ENCODE results near the gene KANK4.

KANK4 gene

DNA sequence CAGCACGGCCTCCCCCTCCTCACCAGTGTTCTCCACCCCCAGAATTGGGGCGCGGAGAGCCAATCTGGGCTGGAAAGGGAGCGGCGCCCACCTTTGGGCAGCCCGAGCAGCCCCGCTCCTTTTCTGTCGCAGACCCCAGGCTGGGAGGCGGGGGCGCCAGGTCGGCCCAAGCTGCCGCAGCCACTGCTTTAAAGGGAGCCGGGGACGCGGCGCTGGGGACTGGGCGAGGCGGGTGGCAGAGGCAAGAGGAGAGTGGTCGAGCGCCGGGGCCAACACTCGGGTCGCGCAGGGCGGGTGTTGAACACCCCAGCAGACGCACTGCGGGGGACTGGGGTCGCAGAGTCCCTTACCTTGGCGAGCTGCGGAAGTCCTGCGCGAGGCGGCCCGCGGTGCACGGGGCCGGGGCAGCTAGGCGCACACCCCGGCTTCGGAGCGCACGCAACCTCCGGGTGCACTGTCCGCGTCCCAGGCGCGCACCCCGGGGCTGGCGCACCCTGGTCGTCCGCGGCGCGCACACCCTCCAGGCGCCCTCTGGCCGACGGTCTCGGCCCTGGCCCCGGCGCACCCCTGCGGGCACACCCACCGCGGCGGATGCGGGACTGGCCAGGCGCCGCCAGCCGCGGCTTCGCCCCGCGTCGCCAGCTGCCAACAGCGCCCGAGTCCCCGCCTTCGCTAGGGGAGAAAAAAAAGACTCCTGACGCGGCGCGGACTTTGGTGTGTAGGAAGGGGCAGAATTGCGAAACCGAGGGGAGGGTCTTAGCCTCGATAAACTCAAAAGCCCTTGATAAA lies at the start of gene KANK4:
TSS of gene KANK4 (minus strand) at position 679 of the 789 bp plus-strand sequence. CDS start 37,870 bp downstream, outside the sequence.
- TF ChIP-seq, protein P1, sequence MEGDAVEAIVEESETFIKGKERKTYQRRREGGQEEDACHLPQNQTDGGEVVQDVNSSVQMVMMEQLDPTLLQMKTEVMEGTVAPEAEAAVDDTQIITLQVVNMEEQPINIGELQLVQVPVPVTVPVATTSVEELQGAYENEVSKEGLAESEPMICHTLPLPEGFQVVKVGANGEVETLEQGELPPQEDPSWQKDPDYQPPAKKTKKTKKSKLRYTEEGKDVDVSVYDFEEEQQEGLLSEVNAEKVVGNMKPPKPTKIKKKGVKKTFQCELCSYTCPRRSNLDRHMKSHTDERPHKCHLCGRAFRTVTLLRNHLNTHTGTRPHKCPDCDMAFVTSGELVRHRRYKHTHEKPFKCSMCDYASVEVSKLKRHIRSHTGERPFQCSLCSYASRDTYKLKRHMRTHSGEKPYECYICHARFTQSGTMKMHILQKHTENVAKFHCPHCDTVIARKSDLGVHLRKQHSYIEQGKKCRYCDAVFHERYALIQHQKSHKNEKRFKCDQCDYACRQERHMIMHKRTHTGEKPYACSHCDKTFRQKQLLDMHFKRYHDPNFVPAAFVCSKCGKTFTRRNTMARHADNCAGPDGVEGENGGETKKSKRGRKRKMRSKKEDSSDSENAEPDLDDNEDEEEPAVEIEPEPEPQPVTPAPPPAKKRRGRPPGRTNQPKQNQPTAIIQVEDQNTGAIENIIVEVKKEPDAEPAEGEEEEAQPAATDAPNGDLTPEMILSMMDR (IDR thresholded peaks at IDR 0.05; ENCODE audit: control extremely low read depth, extremely low read depth, low read depth, missing control alignments) = no peak
- ChIA-PET CTCF (interaction anchor here (1.2 to 1.6 kb wide), 2 partner anchors 9 to 143 kb away, joined by 3 read pairs; no protein-coding TSS in a partner anchor), POLR2A (no interaction called here)
- no peak for DNase-seq (ENCODE audit: extremely low spot score)

DNA sequence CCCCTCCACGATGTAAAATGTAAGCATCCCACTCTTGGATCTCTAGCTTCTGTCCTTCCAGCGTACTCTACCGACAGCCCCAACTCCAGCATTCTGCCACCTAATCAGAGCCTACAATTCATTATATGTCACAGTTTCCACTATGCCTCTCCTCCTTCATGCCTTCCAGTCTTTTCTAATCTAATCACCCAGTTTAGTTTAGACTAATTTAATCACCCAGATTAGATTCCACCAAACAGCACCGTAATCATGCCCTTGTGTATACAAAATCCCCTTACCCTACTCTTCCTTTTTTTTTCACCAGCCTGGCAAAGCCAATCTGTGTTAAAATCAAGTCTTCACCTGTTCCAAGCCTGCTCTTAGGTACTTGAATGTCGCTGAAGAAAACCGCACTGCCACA lies 49.8 kb upstream of the KANK4 start:
- CTCF ChIA-PET = no interaction called here
- DNase-seq (ENCODE audit: extremely low spot score) = no peak
- TF ChIP-seq, protein P1 (IDR thresholded peaks at IDR 0.05; ENCODE audit: control extremely low read depth, extremely low read depth, low read depth, missing control alignments) = no peak
- POLR2A ChIA-PET = no interaction called here

DNA sequence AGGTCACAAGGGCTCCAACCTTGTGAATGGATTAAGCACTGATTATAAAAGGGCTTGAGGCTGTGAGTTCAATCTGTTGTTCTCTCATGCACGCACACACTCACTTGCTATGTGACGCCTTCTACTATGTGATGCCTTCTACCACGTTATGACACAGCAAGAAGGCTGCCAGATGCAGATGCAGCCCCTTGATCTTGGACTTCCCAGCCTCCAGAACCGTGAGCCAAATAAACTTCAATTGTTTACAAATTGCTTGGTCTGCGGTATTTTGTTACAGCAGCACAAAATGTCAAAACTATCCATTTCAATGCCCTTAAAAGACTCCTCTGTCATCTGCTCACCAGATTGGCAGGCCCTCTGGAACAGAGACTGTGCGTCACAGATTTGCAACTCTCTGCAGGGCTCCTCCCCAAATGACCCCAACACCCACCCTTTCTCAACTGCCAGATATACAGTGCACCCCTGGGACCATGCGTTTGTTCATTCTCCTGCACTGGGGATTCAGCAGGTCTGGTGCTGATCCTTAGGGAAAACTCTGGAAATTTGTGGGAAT lies 47.8 kb upstream of the KANK4 start:
- no peak for DNase-seq (ENCODE audit: extremely low spot score)
- POLR2A ChIA-PET = no interaction called here
- TF ChIP-seq, protein P1 (IDR thresholded peaks at IDR 0.05; ENCODE audit: control extremely low read depth, extremely low read depth, low read depth, missing control alignments) = no peak
- CTCF ChIA-PET = no interaction called here

DNA sequence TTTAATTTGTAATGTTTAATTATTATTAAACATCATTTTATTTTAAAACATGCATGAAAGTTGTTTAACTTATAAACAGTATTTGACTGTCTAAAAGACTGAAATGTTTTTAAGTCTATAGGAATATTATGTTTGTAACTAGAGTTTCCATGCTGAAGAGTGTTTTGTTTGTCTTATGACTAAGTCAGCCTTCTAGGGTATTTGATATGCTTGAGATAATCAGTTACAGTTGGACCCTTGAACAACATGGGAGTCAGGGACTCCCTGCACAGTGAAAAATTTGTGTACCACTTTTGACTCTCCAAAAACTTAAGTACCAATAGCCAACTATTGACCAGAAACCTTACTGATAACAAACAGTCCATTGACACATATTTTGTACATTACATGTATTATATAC lies 45.5 kb upstream of the KANK4 start:
- CTCF ChIA-PET = no interaction called here
- POLR2A ChIA-PET = no interaction called here
- DNase-seq (ENCODE audit: extremely low spot score) = no peak
- TF ChIP-seq, protein P1 (IDR thresholded peaks at IDR 0.05; ENCODE audit: control extremely low read depth, extremely low read depth, low read depth, missing control alignments) = no peak

DNA sequence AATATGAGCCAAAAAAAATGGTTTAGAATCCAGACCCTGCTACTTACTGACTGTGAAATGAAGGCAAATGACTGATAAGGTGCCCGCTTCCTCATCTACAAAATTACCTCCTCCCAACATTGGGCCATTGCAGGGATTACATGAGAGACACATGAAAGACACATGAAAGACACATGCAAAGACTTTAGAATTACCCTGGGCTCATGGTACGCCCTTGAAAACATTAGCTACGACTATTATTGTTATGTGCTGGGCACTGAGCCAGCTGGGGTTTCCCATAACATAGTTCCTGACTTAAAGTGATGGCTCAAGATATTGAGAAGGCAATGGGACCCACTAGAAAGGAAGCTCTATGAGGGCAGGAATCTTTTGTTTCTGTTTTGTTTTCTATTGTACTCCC lies 43.7 kb upstream of the KANK4 start:
- DNase-seq (ENCODE audit: extremely low spot score) = no peak
- TF ChIP-seq, protein P1 (IDR thresholded peaks at IDR 0.05; ENCODE audit: control extremely low read depth, extremely low read depth, low read depth, missing control alignments) = no peak
- ChIA-PET POLR2A (no interaction called here), CTCF (no interaction called here)

DNA sequence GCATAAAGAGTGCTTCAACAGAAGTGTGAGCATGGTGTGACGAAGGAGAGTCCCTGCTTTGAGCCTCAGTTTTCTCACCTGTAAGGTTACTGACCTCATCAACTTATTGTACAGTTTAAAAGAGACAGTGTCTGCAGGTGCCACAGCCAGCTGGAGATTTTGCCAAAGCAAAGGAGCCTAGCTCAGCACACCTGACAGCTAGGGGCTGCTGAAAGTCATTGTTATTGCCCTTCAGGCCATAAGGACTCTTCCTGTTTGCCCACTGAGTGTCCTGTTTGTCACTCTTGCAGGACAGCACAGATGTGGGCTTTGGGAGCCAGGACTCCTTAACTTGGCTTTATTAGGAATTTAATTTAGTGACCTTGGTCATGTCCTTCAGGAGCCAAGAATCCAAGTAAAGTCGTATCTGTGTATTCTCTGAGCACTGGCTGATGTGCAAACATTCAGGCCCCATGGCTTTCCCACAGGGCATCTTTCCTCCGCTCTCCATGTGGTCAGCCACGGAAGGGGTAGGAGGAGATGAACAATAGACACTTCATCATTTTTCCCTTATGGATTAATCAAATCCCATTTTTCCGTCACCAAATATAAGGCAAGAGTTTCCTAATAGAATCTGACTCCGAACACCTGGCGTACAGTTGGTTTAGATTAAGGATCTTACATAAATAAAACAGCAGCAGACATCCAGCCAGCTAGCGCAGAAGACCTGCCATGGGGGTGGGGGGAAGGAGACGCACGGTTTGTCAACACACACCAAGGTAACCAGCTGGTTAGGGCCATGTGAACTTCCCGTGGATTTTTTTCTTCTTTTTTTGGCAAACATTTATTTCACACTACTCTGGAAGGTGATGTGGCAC lies 43.1 kb upstream of the KANK4 start:
- ChIA-PET CTCF (no interaction called here), POLR2A (no interaction called here)
- TF ChIP-seq, protein P1 (IDR thresholded peaks at IDR 0.05; ENCODE audit: control extremely low read depth, extremely low read depth, low read depth, missing control alignments) = no peak
- DNase-seq (ENCODE audit: extremely low spot score) = no peak
